RPMI7951 (cell line): ENCODE measurements around the gene CCDC177. TPM values are rescaled to one million over a fixed set of nuclear protein-coding genes. Genes with fewer than 3 reads are reported as not detected.
A peak's percentile ranks its signal among the peaks of the same experiment; 100 is the strongest.
"Not testable (repeated sequence)": the region's sequence is repeated elsewhere in the genome, so short reads cannot be mapped to it uniquely, and the experiment has no call there.

Experiments
- DNase-seq: peaks from one replicate; pipeline ENCODE4 v3.0.0-alpha.2; 2012; ENCODE audit warnings: low read depth
- total RNA-seq: library from RNA; depleted of rRNA; stranded (reverse); fragments of >200 nt; shearing (Covaris generic); gene quantifications from 2 replicates; pipeline ENCODE4 v1.2.3, GENCODE V29; 2014

CCDC177 gene
- total RNA-seq, 1 experiment from 2014 or later, result not detected

DNA sequence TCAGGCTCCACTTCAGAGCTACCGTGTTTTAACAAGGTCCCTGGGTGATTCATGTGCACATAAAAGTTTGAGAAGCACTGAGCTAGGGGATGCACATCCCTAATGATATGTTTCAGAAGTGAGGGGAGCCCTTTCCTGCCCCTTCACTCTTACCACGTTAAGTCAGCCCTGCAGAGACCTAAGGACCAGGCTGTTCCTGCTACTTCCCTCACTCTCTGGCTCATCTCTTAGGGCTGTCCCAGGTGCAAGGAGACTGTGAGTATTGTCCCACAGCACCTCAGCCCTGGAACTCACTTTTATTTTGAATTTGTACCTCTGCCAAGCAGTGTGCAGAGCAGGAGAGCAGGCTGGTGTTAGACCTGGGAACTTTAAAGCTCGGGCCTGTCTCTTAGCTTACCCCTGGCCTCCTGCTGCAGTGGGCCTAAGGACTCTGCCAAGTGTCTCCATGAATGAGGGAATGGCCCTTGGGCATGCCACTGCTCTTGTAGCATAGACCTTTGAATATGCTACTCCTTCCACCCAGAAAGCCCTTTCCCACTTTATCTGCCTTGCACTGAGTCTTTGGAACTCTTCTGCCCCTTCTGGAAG is 25.7 kb upstream of the CCDC177 start:
- DNase-seq, result no peak

DNA sequence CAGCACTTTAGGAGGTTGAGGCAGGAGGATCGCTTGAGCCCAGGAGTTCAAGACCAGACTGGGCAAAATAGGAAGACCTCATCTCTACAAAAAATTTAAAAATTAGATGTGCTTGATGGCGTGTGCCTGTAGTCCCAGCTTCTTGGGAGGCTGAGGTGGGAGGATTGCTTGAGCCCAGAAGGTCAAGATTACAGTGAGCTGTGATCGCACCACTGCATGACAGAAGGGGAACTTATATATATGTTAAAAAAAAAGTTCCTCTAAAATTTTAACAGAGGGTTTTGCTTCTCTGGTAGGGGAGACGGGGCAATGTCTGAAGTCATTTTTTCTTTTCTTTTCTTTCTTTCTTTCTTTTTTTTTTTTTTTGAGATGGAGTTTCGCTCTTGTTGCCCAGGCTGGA is 24.8 kb upstream of the CCDC177 start:
- not testable (repeated sequence) for DNase-seq

DNA sequence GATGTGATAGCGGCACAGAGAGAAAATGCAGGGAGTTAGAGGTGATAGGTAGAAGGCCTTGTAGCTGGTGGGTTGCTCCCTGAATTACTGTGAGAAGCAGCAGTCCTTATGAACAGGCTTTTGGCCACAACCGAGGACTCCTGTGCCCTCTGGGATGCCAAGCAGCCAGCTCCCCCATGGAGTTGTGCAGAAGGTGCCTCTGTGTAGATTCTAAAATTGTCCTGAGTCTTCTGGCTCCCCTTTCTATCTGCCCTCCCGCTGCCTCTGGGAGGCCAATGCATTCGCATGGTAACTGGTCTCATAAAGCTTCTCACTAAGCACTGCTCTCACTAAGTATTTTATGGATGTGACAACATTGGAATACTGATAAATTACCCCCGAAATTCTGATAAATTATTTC is 20.7 kb upstream of the CCDC177 start:
- no peak for DNase-seq

DNA sequence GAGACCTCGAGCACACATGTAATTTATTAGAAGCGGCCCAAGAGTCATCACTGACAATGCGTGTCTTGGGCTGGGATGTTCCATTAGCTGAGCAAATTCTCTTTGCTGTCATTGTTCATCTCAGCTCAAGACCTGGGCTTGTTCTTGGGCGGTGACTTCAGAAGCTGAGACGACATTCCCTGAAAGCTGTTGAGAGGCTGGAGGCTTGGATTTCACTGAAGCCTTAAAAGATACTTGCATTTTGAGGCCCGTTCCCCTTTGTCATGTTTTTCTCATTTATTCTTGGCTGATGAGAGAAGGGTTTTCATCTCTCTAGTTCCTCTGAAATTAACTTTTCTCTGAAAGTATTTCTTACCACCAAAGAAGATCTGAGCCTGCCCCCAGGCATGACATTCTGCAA is 20.2 kb upstream of the CCDC177 start:
- DNase-seq, result no peak

DNA sequence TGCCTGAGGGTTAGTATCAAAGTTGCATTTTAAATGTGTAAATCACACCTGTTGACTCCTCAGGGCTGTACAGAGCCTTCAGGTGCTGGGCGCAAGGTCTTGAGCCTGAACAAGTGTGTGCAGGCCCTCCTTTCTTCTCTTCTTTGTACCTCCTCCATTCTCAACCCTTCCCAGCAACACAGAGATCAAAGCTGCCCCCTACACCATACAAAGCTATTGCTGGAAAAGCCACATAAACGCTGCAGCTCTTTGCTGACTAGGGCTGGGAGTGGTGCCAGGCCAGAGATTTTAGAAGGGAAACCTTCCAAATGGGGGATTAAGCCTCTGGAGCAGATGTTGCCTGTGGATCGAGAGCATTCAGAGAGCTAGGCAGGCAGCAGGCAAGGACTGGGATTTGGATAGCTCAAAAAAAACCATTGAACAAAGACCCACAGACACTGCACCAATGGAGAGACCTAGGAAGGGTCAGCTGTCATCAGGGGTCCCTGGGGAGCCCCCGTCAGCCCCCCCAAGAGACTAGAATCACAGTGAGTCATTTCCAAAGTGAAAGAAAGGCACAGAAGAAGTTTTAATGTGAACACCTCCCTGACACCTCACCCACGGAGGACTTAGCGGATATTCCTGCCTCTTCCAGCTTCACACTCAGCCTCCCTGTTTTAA is 18.5 kb upstream of the CCDC177 start:
- no peak for DNase-seq

DNA sequence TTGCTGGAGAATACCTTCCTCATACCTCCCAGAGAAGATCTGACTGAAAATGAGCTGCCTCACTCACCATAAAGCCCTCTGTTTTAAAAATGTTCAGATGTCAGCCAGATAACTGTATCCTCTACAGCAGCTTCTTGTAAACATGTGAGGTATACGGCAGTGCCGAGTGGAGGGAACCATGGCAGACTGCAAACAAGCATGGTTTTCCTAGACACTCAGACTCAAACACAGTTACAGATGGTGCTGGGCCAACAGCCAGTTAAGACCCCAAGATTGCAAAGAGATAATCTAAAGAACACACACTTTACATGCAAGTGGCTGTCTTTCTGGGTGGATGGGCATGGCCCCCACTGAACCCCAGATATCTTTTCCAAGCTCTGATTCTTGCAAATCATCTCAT is 16.6 kb upstream of the CCDC177 start:
- DNase-seq, result no peak

DNA sequence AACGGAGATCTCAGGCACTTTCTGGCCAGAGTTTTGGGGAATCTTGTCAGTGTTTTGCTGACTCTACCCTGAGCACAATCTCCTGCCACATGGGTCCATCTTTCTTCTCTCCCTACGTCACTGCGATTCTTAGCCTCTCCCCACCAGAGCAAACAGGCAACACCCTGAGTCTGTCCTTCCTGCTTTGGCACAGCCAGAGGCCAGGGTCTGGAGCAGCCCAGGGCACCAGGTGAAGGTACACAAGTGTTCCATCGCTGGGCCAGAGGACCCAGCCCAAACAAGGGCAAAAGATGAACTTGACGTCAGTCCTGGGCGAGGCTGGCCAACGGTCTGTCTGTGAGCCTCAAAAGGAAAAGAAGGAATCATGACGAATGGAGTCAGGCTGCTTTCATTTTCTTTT is 12.7 kb upstream of the CCDC177 start:
- no peak for DNase-seq

DNA sequence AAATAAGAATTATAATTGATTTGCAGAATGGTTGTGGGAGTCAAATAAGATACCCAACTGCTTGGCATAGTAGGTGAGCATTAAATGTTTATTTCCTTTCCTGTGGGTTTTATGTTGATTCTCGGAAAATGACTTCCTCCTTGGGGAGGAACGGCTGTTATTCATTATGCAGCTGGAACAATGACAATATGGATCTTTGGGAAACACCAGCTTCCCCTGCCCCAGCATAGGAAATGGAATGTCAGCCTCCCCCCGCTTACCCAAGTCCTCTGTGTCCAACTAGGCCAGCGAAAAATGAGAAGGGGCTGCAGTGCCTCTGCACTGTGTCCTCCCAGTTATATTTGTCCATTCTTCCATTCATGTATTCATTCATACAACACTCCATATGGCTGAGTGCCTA is 11.7 kb upstream of the CCDC177 start:
- no peak for DNase-seq

DNA sequence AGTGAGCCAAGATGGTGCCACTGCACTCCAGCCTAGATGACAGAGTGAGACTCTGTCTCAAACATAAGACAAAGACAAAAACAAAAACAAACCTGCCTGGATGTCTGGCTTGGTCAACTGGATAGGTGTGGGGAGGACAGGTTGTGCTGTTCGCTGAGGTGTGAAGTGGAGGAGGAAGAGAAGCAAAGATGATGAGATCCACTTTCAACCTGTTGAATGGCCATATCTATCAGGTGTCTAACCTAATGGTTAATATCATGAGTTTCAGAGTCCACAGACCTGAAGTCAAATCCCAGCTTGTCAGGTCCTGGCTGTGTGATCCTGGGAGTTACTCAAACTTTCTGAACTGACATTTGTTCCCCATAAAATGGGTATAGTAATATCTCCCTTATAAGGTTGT is 9.7 kb upstream of the CCDC177 start:
- no peak for DNase-seq

DNA sequence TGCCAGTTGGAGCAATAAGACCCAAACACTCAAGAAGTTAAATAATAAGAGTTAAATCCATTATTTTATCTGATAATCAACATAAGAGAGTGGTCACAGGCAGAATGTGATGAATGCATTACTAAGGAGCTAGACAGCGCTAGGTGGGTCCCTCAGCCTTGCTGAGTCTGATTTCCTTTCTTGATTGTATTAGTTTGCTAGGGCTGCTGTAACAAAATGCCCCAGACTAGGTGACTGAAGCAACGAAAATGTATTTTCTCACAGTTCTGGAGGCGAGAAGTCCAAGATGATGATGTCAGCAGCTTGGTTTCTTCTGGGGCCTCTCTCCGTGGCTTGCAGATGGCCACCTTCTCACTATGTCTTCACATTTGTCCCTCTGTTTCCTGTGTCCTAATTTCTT is 8.2 kb upstream of the CCDC177 start:
- no peak for DNase-seq

DNA sequence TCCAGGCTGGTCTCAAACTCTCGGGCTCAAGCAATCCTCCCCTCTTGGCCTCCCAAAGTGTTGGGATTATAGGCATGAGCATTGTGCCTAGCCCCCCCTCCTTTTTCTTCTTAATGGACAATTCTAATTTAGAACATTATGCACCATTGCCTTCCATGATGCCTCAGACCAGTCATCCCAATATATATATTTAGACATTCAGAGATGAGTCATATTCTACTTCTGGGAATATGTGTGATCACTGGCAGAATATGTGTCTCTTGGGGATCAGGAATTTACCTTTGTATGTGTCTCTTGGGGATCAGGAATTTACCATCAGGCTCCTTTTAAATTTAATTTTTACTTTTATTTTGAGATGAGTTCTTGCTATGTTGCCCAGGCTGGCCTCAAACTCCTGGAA is 7.5 kb upstream of the CCDC177 start:
- no peak for DNase-seq

DNA sequence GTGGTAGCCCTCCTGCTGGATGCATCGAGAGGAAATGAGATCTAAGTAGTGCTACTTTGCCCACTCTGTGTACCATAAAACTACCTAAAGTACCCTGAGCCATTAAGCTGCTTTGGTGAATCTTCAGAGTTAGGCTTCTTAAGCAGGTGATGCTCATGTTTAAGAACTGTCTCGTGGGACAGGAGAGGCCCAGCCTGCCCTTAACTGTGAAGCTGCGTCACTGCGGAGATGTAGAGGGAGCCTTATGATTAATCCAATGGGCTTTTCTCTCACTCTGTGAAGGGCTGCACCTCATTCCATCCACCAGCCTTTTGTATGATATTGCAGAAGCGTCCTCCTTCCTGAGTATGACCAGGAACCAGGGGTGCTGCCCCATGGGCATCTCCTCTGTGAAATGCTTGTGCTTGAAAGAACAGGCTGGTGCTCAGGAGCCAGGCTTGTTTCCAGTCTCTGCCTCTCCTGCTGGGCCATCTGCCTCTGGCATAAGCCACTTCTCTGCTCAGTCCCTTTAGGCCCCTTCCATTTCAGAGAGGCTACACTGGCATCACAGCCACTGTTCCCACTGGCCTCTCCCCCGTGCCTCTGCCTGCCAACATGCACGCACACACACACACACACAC is 6.8 kb upstream of the CCDC177 start:
- no peak for DNase-seq

DNA sequence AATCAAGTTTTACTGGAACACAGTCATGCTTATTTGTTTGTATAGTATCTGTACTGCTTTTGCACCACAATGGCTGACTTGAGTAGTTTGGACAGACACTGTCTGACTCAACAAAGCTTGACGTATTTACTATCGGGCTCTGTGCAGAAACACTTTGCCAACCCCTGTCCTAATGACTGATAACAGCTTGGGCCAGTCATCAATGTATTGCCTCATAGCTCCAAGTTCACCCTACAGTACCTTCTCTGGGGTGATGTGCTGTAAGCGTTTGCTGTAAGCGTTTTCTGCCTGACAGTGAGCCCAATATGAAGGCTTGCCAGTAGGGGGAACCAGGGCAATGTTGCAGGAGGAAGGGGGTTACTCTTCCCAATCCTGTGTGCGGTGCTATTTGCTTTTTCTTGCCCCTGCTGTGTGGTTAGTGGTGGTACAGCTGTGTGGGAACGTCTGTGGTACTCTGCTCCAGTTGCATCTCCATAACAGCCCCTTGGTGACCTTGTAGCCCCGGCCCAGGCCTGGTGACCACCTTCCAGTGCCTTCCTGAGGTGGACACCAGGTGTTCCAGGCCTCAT is 5.4 kb upstream of the CCDC177 start:
- peak; percentile 31 for DNase-seq

DNA sequence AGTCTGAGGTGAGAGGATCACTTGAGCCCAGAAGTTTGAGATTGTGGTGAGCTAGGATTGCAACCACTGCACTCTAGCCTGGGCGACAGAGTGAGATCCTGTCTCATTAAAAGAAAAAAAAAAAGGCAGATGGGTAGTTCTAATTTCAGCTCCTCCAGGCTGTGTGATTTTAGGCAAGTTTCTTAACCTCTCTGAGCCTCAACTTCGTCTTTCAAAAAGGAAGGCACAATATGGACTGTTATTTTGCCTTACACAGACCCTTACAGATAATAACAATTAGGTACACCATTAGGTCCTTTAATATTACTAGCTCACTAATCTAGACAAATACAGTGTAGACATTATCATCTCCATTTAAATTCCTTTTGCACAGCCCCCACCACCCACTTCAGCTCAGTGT is 4.8 kb upstream of the CCDC177 start:
- no peak for DNase-seq

DNA sequence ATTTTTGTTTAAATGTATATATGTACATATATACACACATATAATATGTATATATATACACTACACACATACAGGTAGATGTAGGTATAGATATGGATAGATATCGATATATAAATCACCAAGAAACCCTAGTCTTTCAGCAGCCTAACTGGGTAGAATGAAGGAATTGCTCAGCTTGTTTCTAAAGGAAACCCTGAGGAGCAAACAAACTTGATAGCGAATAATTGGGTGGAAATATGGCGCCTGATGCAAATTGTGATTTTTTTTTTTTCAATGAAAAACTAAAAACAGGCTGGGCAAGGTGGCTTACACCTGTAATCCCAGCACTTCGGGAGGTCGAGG is 254 bp upstream of the CCDC177 start:
- no peak for DNase-seq

DNA sequence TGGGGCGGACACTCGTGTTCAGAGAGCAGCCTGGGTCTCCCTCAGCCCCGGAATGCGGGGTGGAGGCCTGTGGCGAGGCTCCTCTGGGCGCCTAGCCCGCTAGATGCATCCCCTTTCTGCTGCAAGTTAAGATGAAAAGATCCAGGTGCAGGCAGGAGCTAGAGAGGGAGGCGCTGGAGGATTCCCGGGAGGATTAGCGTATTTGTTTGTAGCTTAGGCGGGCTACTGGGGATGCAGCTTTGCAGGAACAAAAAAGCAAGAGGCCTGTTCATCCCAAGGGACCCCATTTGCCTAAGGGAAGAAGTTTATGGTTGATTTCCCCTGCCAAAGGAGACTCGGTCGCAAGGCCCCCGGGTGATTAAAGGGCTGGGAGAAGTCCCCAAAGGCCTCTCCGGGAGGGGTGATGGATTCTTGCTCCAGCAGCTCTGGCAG is 824 bp downstream of the CCDC177 start:
- no peak for DNase-seq

DNA sequence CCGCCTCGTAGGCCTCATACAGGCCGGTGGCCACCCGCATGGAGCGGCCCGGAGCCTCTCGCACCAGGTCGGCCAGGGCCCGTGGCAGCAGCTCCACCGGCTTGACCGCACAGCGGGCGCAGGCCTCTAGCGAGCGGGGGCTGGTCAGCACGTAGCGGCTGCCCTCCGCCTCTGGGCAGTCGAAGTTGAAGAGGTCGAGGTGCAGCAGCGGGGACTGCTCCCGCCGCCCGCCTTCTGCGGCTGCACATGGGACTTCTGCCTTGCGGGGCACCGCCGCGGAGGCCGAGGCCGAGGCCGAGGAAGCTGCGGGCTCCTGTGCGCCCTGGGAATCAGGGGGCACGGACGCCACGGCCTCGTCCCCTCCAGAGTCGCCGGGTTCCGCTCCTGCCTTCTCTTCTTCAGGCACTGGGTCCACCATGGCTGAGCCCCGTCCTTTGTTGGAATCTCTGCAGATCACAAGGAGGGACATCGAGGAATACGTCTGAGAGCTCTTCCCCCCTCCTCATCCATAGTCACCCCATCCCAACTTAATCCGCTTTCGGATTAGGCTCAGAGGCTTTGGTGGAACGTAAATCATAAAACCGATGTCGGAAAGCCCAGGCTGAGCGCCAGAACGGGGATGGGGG is 1.4 kb downstream of the CCDC177 start:
- no peak for DNase-seq

DNA sequence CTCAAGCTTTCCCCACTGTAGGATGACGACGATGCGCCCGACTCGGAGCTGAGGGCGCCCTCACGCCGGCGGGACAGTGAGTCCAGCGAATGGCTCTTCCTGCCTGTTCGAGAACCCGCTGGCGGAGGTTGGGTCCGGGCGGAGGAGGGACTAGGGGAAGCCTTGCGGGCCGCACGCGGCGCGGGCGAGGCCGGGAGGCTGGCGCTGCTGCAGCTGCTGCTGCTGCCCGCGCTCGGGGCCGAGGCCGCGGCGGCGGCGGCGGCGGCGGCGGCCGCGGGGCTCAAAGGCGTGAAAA is 1.9 kb downstream of the CCDC177 start:
- no peak for DNase-seq

DNA sequence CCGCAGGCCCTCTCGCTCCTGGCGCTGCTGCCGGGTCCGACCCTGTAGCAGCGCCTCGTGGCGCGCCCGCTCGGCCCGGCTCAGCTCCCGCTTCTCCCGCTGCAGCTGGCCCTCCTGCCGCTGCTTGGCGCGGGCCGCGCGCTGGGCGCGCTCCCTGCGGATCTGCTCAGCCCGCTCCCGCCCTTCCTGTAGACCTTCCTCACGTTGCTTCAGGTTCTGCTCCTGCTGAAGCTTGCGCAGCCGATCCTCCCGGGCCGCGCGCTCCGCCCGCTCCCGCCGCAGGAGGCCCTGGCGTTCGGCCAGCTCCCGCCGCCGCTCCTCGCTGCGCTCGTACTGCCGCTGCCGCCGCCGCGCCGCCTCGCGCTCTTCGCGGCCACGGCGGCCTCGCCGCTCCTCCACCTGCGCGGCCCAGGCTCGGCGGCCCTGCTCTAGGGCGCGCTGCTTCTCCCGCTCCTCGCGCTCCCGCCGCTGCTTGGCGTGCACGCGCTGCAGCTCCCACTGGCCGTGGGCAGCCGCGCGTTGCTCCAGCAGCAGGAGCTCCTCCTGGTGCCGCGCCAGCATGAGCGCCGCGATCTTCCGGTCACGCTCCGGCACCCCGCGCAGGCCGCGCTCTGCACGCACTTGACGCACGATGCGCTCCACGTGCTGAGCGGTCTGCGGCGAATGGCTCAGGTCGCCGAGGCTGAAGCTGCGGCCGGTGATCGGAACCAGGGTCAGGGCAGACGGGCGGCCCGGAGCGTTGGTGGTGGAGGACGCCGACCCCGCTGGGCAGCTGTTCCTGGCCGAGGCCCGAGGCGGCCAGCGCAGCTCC is 2.4 kb downstream of the CCDC177 start:
- DNase-seq, result peak; percentile 22

DNA sequence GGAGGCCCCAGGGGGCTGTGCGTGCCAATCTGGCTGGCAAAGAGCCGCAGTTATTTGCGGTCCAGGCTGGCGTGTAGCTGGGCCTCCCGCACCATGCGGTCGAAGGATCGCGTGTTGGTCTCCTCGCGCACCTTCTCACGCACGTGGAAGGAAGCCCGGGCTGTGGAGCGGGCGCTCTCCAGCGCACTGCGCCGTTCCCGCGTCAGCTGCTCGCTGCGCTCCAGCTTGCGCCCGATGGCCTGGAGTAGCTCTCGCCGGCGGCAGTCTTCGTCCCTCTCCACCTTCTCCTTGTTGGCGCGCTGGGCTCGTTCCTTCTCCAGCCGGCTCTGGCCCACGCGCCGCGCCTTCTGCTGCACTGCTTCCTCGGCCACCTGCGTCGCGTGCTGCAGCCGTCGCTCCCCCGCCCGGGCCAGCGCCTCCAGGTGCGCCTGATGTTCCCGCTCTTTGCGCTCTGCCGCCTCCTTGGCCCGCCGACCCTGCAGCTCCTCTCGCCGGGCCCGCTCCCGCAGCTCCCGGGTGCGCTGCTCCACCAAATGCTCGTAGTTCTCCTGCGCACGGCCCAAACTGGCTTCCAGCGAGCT is 3.1 kb downstream of the CCDC177 start:
- DNase-seq, result no peak

DNA sequence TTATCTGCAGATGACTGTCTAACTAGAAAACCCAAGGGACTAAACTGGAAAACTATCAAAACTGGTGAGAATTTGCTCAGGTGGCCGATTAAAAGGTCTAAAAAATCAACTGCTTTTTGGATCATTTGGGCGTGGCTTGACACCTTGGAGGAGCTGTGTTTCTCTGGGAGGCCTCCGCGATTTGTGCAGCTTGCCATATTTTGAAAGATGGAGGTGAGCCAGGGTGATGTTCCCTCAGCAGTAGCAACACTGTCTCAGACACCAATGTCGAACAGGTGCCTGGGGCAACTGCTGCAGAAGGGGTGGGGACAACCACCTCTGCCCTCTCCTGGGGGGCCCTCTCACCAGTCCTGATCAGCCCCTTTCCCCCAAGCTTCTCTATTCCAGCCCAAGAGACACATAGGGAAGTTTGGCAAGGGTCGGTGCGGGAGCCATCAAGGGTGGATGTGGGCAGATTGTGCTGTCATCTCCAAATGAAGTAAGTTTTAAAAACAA is 3.8 kb downstream of the CCDC177 start:
- DNase-seq, result no peak

DNA sequence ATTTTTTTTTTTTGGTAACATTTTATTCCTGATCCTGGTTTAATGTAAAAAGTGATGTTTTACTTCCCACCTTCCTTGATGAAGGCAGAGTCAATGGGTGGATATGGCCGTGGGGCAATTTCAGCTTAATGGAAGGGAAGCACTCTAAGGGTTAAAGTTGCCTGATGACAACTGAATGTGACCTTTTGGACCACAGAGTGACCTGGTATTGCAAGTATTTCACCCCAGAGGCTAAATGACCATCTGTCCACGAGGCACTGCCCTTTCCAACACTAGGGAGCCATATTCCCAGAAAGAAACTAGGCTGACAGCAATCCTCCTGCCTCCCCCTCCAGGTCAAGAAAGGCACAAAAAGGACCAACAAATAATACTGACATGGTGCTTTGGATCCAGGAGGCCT is 4.8 kb downstream of the CCDC177 start:
- DNase-seq, result no peak
